BE2C (cell line): ENCODE data around the gene FAM174B.

Experiments
- DNase-seq: peaks from one replicate; pipeline ENCODE4 v3.0.0-alpha.2; 2020
- H3K27me3 ChIP-seq: fragments of 250-450 bp; sonication (Bioruptor Pico); 2 replicates; pipeline ENCODE4 v1.5.1; 2020; ENCODE audit warnings: mild to moderate bottlenecking
- H3K36me3 ChIP-seq: fragments of 250-450 bp; sonication (Bioruptor Pico); 2 replicates; pipeline ENCODE4 v1.5.1; 2020; ENCODE audit warnings: mild to moderate bottlenecking
- H3K4me1 ChIP-seq: fragments of 250-450 bp; sonication (Bioruptor Pico); 2 replicates; pipeline ENCODE4 v1.5.1; 2020
- H3K4me3 ChIP-seq: 2 replicates; pipeline ENCODE4 v1.5.1; 2011; ENCODE audit warnings: low read depth, low read length
- H3K9me3 ChIP-seq: fragments of 250-450 bp; sonication (Bioruptor Pico); 2 replicates; pipeline ENCODE4 v1.5.1; 2020
- CTCF ChIP-seq: IDR thresholded peaks from 2 replicates; pipeline ENCODE4 v1.5.1; 2012; ENCODE audit warnings: mild to moderate bottlenecking, low read depth, low read length

FAM174B gene

GRCh38 chr15:92636908-92637481, 18.6 kb downstream of the FAM174B start:
- Histone ChIP-seq H3K36me3 (no peaks in the 10 kb centered on the region), H3K4me3 (no peak overlapping the region), H3K9me3 (no peaks in the 10 kb centered on the region), H3K4me1 (no peaks in the 10 kb centered on the region; the same call in 1 of the 2 replicates), H3K27me3 (no peaks in the 10 kb centered on the region)
- TF ChIP-seq CTCF, result no peak
- DNase-seq, result peak; percentile 75

DNA sequence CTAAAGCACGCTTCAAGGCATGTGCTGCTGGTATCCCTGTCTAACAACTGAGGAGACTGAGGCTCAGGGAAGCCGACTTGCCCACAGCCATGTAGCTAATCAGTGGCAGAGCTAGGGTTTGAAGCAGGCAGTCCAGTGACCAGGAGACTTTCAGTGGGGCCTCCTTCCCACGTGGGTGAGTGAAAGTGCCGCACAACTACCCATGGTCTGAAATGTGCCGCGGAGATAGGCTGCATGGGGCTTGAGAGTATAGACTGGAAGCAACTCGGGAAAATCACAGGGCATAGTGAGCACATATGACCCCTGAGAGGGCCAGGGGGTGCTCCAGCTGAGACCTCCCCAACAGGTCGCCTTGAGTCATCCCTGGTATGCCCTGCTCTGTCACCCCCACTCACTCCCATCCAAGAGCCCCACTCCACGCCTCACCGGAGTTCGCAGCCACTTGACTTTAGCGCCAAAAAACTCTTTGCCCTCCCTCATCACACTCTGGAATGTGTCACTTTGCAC, 19.1 kb downstream of the FAM174B start:
- Histone ChIP-seq H3K4me1 (no peaks in the 10 kb centered on the region; the same call in 1 of the 2 replicates), H3K9me3 (no peaks in the 10 kb centered on the region), H3K4me3 (no peak overlapping the region), H3K27me3 (no peaks in the 10 kb centered on the region), H3K36me3 (no peaks in the 10 kb centered on the region)
- no peak for TF ChIP-seq CTCF
- DNase-seq, result no peak

DNA sequence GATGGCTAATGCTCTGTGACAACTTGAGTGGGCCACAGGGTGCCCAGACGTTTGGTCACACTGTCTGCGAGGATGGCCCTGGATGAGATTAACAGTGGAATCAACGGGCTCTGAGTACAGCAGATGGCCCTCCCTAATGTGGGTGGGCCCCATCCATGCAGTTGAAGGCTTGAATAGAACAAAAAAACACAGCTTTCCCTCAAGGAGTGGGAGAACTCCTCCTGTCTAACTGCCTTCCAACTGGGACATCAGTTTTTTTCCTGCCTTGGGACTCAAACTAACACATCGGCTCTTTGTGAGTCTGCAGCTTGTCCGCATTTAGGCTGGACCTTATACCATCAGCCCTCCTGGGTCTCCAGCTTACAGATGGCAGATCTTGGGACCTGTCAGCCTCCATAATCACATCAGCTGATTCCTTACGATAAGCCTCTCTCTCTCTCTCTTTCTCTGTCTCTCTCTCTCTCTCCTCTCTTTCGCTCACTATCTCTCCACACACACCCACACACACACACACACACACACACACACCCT, 20.8 kb downstream of the FAM174B start:
- Histone ChIP-seq H3K36me3 (no peaks in the 10 kb centered on the region), H3K27me3 (no peaks in the 10 kb centered on the region), H3K4me1 (no peaks in the 10 kb centered on the region; the same call in 1 of the 2 replicates), H3K4me3 (no peak overlapping the region), H3K9me3 (no peaks in the 10 kb centered on the region)
- TF ChIP-seq CTCF, result no peak
- no peak for DNase-seq

- H3K4me1 ChIP-seq, result no peaks in the 10 kb centered on the region; the same call in 1 of the 2 replicates
- no peaks in the 10 kb centered on the region for H3K27me3 ChIP-seq
- TF ChIP-seq CTCF, result no peak
- no peak for DNase-seq
- H3K4me3 ChIP-seq, result no peak overlapping the region
- no peaks in the 10 kb centered on the region for H3K36me3 ChIP-seq
- H3K9me3 ChIP-seq, result no peaks in the 10 kb centered on the region
These were observed 21.5 kb downstream of the FAM174B start for GRCh38 chr15:92634060-92634459.

- no peaks in the 10 kb centered on the region for H3K9me3 ChIP-seq
- H3K4me3 ChIP-seq, result no peak overlapping the region
- no peaks in the 10 kb centered on the region for H3K36me3 ChIP-seq
- DNase-seq, result no peak
- no peak for TF ChIP-seq CTCF
- no peaks in the 10 kb centered on the region; the same call in 1 of the 2 replicates for H3K4me1 ChIP-seq
- no peaks in the 10 kb centered on the region for H3K27me3 ChIP-seq
These were observed 22.2 kb downstream of the FAM174B start for GRCh38 chr15:92633418-92633817.

GRCh38 chr15:92633001-92633400, 22.6 kb downstream of the FAM174B start:
- TF ChIP-seq CTCF, result no peak
- H3K27me3 ChIP-seq, result no peaks in the 10 kb centered on the region
- no peaks in the 10 kb centered on the region for H3K9me3 ChIP-seq
- no peaks in the 10 kb centered on the region; the same call in 1 of the 2 replicates for H3K4me1 ChIP-seq
- H3K4me3 ChIP-seq, result no peak overlapping the region
- no peaks in the 10 kb centered on the region for H3K36me3 ChIP-seq
- no peak for DNase-seq
